Dermis blood vessel endothelial cell (primary cell): ENCODE measurements around the gene ARGFX. TPM values are rescaled to one million over a fixed set of nuclear protein-coding genes. Genes with fewer than 3 reads are reported as not detected.
"Not testable (repeated sequence)": the region's sequence is repeated elsewhere in the genome, so short reads cannot be mapped to it uniquely, and the experiment has no call there.

ENCODE experiments used
- DNase-seq: peaks from one replicate; pipeline ENCODE4 v3.0.0; 2010
- total RNA-seq: library from RNA; depleted of rRNA; stranded (reverse); fragments of >200 nt; gene quantifications from 2 replicates; pipeline ENCODE4 v1.2.3, GENCODE V29; 2014

The ARGFX gene
- total RNA-seq = not detected in 2 replicates

- DNase-seq = no peak
These were observed at the start of gene ARGFX for GRCh38 chr3:121567649-121568048. TSS of gene ARGFX (plus strand) at chr3:121567949. CDS start at chr3:121570714, 2,765 bp downstream.

GRCh38 chr3:121517953-121518655 is 49.6 kb upstream of the ARGFX start:
- DNase-seq = no peak

GRCh38 chr3:121520510-121520909 is 47.2 kb upstream of the ARGFX start:
- no peak for DNase-seq

- peak; percentile 38 for DNase-seq
These were observed 38.4 kb upstream of the ARGFX start for GRCh38 chr3:121529308-121529707.

- no peak for DNase-seq
These were observed 36.5 kb upstream of the ARGFX start for GRCh38 chr3:121531269-121531668.

GRCh38 chr3:121542924-121543323 is 24.8 kb upstream of the ARGFX start:
- DNase-seq = no peak

- peak; percentile 30 for DNase-seq
These were observed 22.6 kb upstream of the ARGFX start for GRCh38 chr3:121545049-121545573.

- DNase-seq = peak; percentile 98
These were observed 21.9 kb upstream of the ARGFX start, which contains the start of gene POLQ for GRCh38 chr3:121545574-121546455. TSS of gene POLQ (minus strand) at chr3:121545988. CDS start at chr3:121545877, 111 bp downstream.

- DNase-seq = no peak
These were observed 15.4 kb upstream of the ARGFX start for GRCh38 chr3:121552379-121552778.

GRCh38 chr3:121552797-121553196 is 15.0 kb upstream of the ARGFX start:
- no peak for DNase-seq

- DNase-seq = no peak
These were observed 10.3 kb upstream of the ARGFX start for GRCh38 chr3:121557426-121557934.

GRCh38 chr3:121562148-121562547 is 5.6 kb upstream of the ARGFX start:
- no peak for DNase-seq

GRCh38 chr3:121566773-121567172 is 976 bp upstream of the ARGFX start:
- no peak for DNase-seq

GRCh38 chr3:121574449-121574848 is 6.7 kb downstream of the ARGFX start:
- peak; percentile 10 for DNase-seq

GRCh38 chr3:121581691-121582090 is 13.9 kb downstream of the ARGFX start:
- no peak for DNase-seq

GRCh38 chr3:121584418-121584817 is 16.7 kb downstream of the ARGFX start:
- no peak for DNase-seq

- DNase-seq = no peak
These were observed 25.3 kb downstream of the ARGFX start, which contains the start of gene FBXO40 for GRCh38 chr3:121592856-121593702. TSS of gene FBXO40 (plus strand) at chr3:121593379. CDS start at chr3:121620576, 27,197 bp downstream.

- not testable (repeated sequence) for DNase-seq
These were observed 26.1 kb downstream of the ARGFX start for GRCh38 chr3:121593806-121594205.

GRCh38 chr3:121594850-121595249 is 27.1 kb downstream of the ARGFX start:
- no peak for DNase-seq

GRCh38 chr3:121595765-121596406 is 28.1 kb downstream of the ARGFX start:
- no peak for DNase-seq

- DNase-seq = no peak
These were observed 30.8 kb downstream of the ARGFX start for GRCh38 chr3:121598564-121598963.

- not testable (repeated sequence) for DNase-seq
These were observed 32.2 kb downstream of the ARGFX start for GRCh38 chr3:121599900-121600299.
